ENCODE data around the gene MYL1.

GRCh38 chr2:210303498-210303897, 11.5 kb downstream of the MYL1 start:
- TF ChIP-seq CTCF (conservative IDR thresholded peaks at IDR 0.05; ENCODE audit: low read depth, low read length) (no peak), CEBPB (IDR thresholded peaks at IDR 0.05; ENCODE audit: low read depth, low read length) (no peak), RFX5 (IDR thresholded peaks at IDR 0.05; ENCODE audit: low read depth, low read length) (no peak), MXI1 (IDR thresholded peaks at IDR 0.05; ENCODE audit: borderline replicate concordance, low read depth, low read length) (no peak), NFE2L2 (IDR thresholded peaks at IDR 0.05; ENCODE audit: low read depth, low read length) (no peak), POLR2A (IDR thresholded peaks at IDR 0.05; ENCODE audit: low read depth, low read length) (no peak), USF2 (IDR thresholded peaks at IDR 0.05; ENCODE audit: low read depth, low read length) (no peak), RAD21 (IDR thresholded peaks at IDR 0.05; ENCODE audit: low read length) (no peak), ELK1 (IDR thresholded peaks at IDR 0.05; ENCODE audit: borderline replicate concordance, low read depth, low read length) (no peak)

Measured in IMR-90 (cell line).